Measurements from ENCODE around the gene ZNF74. TPM values are rescaled to one million over a fixed set of nuclear protein-coding genes. Genes with fewer than 3 reads are reported as not detected.

ZNF74 gene
- total and polyA plus RNA-seq, 7 donors, result 1.4 to 18.8 (median 11.4) TPM

GRCh38 chr22:20431511-20432192 lies 37.7 kb downstream of the ZNF74 start:
- peak overlapping the region in 3 of 4 donors; percentile 19 to 40 (median 38) for H3K4me3 ChIP-seq
- intact Hi-C loops (cut with DNase I), result no loop called here
- TF ChIP-seq POLR2A (IDR thresholded peaks at IDR 0.05), result no peak
- TF ChIP-seq POLR2AphosphoS5 (IDR thresholded peaks at IDR 0.05), result no peak
- TF ChIP-seq CTCF (IDR thresholded peaks at IDR 0.05), result no peak
- TF ChIP-seq EP300 (IDR thresholded peaks at IDR 0.05), result no peak
- peaks cover 0 to 25% (median 9%) of the 10 kb centered on the region in 4 donors for H3K36me3 ChIP-seq
- WGBS, 2 donors, result 34 to 40% methylated on average over 50 of the region's 50 CpGs
- H3K27ac ChIP-seq, result peak overlapping the region in 2 of 4 donors; percentile 8 to 32
- H3K9me3 ChIP-seq, result no peaks in the 10 kb centered on the region
- peaks cover 0 to 45% (median 36%) of the 10 kb centered on the region in 4 donors for H3K4me1 ChIP-seq
- DNase-seq, result peak; percentile 66
- peaks cover 0 to 29% (median 14%) of the 10 kb centered on the region in 3 donors for H3K27me3 ChIP-seq

GRCh38 chr22:20432244-20432686 lies 38.3 kb downstream of the ZNF74 start:
- peak; percentile 56 for DNase-seq
- peaks cover 0 to 52% (median 43%) of the 10 kb centered on the region in 4 donors for H3K4me1 ChIP-seq
- H3K27ac ChIP-seq, result no peak overlapping the region
- no peaks in the 10 kb centered on the region for H3K9me3 ChIP-seq
- 52 to 73% methylated on average over 3 of the region's 3 CpGs for WGBS, 2 donors
- H3K36me3 ChIP-seq, result peaks cover 0 to 22% (median 8%) of the 10 kb centered on the region in 4 donors
- intact Hi-C loops (cut with DNase I), result no loop called here
- no peak overlapping the region for H3K4me3 ChIP-seq
- peaks cover 0 to 31% (median 14%) of the 10 kb centered on the region in 3 donors for H3K27me3 ChIP-seq
- TF ChIP-seq EP300 (IDR thresholded peaks at IDR 0.05) (no peak), POLR2AphosphoS5 (IDR thresholded peaks at IDR 0.05) (no peak), POLR2A (IDR thresholded peaks at IDR 0.05) (no peak), CTCF (IDR thresholded peaks at IDR 0.05) (no peak)

GRCh38 chr22:20433191-20433590 lies 39.2 kb downstream of the ZNF74 start:
- Histone ChIP-seq H3K27ac (no peak overlapping the region), H3K27me3 (peaks cover 0 to 31% (median 14%) of the 10 kb centered on the region in 3 donors), H3K36me3 (peaks cover 0 to 16% (median 6%) of the 10 kb centered on the region in 4 donors), H3K9me3 (no peaks in the 10 kb centered on the region), H3K4me1 (peaks cover 0 to 59% (median 48%) of the 10 kb centered on the region in 4 donors), H3K4me3 (no peak overlapping the region)
- peak; percentile 29 for DNase-seq
- intact Hi-C loops (cut with DNase I), result no loop called here
- TF ChIP-seq POLR2A (IDR thresholded peaks at IDR 0.05) (no peak), POLR2AphosphoS5 (IDR thresholded peaks at IDR 0.05) (no peak), CTCF (IDR thresholded peaks at IDR 0.05) (no peak)
- 93 to 94% methylated on average over 11 of the region's 11 CpGs for WGBS, 2 donors

GRCh38 chr22:20433686-20434241 lies 39.8 kb downstream of the ZNF74 start:
- no peaks in the 10 kb centered on the region for H3K9me3 ChIP-seq
- peaks cover 0 to 31% (median 14%) of the 10 kb centered on the region in 3 donors for H3K27me3 ChIP-seq
- peak; percentile 59 for DNase-seq
- WGBS, 2 donors, result 65 to 82% methylated on average over 4 of the region's 4 CpGs
- H3K27ac ChIP-seq, result no peak overlapping the region
- intact Hi-C loops (cut with DNase I), result no loop called here
- H3K4me3 ChIP-seq, result no peak overlapping the region
- TF ChIP-seq CTCF (IDR thresholded peaks at IDR 0.05), result no peak
- no peak for TF ChIP-seq POLR2A (IDR thresholded peaks at IDR 0.05)
- no peak for TF ChIP-seq EP300 (IDR thresholded peaks at IDR 0.05)
- TF ChIP-seq POLR2AphosphoS5 (IDR thresholded peaks at IDR 0.05), result no peak
- H3K4me1 ChIP-seq, result peaks cover 0 to 65% (median 54%) of the 10 kb centered on the region in 4 donors
- H3K36me3 ChIP-seq, result peaks cover 0 to 13% (median 5%) of the 10 kb centered on the region in 4 donors

Measured in sigmoid colon (tissue), 7 donors.